HG03469 (cell line): ENCODE data around the gene SEPTIN11.
"Not testable (repeated sequence)": the region's sequence is repeated elsewhere in the genome, so short reads cannot be mapped to it uniquely, and the experiment has no call there.

Experiments used
- ATAC-seq: cut with Tn5 transposase; IDR thresholded peaks from one replicate; pipeline ENCODE4 v1.9.1; 2021; ENCODE audit warnings: mild to moderate bottlenecking, moderate library complexity, moderate number of reproducible peaks; ENCODE audit not compliant: unreplicated experiment

The SEPTIN11 gene

DNA sequence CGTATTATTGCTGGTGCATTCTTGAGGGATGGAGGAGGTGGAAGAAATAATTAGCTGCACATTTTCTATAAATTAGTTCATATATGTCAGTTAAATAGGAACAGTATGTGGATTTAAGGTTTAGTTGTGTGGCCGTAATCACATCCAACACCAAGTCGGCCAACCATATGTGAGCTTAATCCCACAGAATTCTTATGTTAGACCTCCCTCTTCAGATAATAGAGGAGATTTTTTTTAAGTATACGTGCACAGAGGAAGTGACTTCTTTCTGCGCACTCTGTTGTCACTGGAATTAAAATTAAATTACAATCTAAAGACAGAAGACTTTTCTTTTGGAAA lies 2.1 kb downstream of the SEPTIN11 start:
- no peak for ATAC-seq

DNA sequence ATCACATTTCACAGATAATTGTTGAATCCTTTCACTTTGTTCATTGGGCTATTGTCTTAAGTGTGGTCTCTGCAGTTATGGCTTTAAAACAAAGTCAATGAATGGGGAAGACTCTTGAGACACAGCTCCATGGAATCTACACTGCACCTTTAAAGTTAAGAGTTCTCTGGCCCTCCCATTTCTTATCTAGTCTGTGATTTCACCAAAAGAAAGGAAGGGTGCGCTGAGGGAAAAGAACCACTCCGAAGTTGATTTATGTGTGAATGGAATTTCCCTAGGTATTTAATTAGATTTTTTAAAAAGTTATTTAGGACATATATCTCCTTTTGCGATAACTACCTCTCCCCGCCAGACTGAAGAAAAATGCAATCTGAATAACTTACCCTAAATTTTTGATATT lies 2.5 kb downstream of the SEPTIN11 start:
- no peak for ATAC-seq

DNA sequence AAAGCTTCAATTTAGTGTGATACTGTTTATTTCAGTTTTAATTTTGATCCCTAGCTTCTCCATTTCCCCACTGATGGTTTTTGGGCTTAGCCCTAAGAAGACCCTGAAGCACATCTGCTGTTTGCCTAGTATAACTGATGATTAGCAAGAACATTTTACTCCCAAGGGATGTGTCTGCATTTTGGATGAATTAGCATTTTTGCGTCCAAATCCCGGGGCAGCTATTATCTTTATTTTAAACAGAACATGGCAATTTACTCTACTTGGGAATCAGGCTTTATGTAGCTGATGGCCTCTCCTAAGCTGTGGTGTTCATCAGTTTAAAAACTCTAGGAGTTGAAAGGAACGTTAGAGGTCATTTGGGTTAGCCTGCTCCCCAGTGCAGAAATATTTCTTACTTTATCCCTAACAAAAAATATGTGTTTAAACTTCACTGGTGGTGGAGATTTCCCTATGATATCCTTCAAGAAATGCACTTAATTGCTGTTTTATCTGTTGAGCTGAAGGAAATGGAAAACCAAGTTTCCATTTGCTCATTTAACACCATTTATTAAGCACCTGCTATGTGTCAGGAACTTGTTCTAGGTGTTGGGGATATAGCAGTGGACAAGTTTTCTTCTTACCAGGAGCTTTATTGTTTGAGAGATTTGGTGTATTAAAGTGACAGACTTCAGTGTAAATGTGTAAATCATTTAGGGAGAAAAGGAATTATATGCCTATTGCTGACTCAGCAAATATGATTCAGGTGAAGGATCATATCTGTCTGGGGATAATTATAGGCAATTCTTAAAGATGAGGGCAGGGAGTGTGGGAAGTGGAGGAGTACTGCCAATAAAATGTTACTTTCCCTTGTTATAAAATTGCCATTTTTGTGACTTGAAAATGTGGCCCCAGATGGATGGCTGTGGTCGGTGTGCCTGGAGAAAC lies 3.4 kb downstream of the SEPTIN11 start:
- no peak for ATAC-seq

DNA sequence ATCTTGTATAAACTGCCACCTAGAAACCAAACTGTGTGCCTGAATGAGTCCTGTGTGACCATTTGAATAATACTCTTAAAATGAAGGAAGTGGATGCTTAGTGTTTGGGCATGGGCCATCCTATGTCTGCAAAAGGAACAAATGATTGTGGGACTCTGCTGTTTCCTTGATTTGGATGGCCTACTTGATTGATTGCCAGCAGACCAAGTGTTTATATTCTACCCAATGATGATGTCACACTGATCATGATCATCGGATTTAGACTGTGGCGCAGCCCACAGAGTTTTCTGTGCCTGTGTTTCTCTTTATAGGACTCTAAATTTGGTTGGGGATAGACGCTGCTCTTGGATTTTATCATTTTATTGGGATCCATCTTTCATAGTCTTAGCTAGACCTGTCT lies 4.4 kb downstream of the SEPTIN11 start:
- no peak for ATAC-seq

DNA sequence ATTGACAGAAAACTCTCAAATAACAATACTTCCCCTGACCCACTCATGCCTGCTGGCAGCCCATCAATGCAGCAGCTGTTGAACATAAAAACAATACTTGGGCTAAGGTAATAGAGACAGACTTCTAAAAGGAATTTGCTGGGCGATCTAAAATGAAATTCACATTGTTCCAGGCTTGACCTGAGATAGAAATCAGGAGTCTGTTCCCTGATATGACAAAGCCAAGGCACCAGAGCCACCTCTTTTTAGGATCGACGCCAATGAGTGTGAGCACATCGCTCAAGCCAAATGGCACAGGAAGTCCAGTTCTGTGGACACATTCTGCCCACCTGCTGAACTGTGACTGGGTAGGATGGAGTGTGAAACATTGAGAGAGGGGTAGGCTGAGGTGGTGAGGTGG lies 4.9 kb downstream of the SEPTIN11 start:
- no peak for ATAC-seq

DNA sequence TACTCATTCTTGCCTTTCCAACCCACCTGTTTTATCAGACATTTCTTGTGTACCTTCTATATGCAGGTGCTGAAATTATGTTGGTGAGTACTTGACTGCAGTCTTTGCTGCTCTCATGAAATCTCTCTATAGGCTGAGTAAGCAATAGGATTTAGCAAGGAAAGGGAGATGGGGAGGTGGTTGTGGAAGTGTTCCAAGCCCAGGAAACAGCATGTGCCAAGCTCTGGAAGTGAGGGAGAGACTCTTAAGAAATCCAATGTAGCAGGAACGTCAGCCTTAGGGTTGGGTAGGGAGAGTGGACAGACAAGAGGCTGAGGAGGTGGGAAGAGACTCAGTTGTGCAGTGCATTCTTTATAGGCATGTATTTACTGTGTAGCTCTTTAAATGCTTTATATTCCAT lies 5.6 kb downstream of the SEPTIN11 start:
- ATAC-seq = no peak

DNA sequence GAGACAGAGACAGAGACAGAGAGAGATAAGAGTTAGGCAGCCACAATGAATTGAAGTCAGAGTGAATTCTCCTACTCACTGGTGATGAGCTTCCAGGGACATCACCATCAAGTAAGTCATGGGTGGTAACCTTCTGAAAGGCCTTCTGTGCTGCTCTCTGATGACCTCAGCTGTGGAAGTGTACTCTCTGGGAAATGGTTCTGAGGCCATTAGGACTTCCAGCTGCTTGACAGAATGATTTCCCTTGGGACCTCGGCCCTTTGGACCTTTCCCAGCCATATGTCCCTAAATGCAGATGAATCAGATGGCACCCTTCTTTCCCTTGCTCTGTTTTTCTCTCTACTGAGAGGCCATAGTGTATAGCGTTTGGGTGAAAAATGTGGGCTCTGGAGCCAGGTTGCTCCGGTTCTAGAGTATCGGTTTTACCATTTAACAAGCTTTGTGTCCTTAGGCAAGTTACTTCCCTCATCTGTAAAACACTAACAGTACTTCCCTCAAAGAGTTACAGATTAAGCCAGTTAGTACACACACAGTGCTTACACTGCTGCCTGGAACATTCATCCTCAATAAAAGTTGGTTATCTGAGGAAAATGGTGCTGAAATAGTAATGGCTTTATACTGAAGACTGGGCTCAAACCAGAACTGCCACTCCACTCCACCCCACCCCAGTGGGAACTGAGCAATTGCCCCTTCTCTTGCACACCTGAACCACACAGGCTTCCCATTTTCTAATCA lies 7.6 kb downstream of the SEPTIN11 start:
- no peak for ATAC-seq

DNA sequence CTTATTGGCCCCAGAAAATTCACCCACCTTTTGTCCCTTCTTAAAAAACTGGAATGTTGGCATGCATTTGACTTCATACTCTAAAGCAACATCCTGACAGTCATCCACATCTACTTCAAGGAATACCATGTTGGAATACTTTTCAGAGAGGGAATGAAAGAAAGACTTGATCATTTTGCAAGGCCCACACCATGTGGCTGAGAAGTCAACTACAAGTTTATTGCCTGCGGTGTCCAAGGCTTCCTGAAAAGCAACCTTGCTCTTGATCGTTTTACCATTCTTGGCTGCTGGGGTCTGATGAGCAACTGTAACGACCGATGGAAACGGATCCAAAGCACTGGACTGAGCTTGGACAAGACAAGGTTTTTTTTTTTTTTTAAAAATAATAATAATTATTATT lies 9.3 kb downstream of the SEPTIN11 start:
- no peak for ATAC-seq

DNA sequence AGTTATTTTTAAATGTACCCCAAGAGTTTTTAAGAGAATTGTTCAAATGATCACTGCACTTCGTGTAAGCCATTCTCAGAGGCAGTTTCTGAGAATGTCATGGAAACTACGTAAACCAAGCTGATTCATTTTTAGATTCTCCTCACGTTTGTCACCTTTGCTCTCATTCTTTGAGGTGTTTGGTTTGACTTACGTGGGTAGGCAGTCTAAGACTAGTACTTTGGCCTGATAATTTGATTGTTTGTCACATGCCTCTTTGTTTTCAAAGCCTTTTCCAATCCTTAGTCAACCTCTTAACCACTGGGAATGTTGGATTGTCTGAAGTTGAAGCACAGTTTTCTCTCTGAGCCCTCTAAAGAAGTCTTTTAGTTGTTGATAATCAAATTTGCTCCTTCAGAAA lies 10.5 kb downstream of the SEPTIN11 start:
- ATAC-seq = peak; percentile 66

DNA sequence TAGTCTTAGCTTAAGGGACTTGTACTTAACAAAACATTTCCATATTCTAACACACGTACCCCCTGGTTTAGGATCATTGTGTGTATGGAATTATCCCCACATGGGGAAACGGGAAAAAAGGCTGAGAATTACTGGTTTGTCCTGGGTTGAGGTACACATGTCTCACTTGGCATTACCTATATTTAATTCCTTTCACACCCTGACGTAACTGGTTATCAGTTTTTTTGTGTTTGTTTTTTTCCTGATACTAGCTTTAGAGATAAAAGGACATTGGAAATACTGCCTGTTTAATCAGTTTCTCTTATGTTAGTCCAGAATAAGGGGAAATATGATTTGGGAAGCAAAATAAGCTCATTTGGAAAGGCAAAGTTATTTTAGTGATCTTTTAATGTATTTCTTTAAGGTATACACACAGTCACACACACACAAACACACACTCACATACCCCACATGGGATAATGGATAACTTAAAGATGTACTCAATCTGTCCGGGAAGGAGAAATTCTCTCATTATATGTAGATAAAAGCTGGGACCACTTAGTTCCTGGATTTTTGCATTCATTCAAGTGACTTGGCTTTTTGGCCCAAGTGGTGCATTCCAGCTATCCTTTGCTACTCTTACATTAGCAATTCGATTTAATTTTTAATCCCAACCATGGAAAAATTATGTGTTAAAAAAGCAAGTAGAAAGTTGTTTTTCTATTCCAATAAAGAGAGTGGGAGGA lies 13.0 kb downstream of the SEPTIN11 start:
- ATAC-seq = no peak

DNA sequence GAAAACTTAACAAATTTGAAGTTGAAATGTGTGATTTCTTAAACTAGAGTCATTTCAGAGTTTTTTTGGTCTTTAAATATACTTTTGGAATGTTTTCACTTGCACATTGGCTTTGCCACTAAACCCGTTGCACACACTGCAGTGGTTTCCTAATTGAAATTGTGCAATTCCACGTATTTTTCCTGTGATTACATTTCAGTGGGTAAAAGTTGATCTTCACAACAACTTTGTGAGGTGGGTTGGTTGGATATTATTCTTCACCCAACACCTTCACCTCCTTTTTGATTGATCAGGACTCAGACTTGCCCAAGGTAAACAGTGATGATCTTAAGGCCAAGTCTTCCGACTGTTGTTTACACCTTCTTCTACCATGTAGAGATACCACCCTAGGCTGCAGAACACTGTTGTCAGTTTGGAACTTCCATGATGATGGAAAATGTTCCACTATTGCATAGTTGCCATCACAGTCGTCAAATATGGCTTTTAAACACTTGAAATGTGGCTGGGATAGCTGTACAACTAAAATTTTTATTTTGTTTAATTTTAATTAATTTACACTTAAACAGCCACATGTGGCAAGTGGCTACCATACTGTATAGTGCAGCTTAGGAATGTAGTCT lies 13.7 kb downstream of the SEPTIN11 start:
- ATAC-seq = no peak

DNA sequence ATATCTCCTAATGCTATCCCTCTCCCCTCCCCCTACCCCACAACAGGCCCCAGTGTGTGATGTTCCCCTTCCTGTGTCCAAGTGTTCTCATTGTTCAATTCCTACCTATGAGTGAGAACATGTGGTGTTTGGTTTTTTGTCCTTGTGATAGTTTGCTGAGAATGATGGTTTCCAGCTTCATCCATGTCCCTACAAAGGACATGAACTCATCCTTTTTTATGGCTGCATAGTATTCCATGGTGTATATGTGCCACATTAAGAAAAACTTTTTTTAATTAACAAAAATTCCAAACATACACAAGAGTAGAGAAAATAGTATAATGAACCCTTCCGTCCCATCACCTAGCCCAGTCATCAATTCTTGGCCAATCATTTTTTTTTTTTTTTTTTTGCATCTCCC lies 14.4 kb downstream of the SEPTIN11 start:
- not testable (repeated sequence) for ATAC-seq

DNA sequence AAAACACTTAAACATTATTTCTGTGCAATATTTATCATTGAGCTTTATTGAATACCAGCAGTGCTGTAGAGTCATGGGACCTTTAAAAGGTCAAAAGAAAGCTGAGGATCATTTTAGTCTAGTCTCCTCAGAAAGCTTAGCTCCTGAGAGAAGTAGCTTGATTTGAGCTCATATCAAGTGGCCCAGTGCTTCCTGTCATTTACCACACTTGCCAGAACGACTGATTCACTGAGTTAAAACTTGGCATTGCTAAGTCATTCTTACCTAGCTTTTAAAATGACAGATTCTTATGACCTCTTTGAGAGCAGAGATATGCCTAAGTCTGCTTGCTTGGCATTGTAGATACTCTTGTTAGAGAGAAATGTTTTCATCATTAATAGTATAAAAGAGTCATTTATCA lies 15.2 kb downstream of the SEPTIN11 start:
- no peak for ATAC-seq

DNA sequence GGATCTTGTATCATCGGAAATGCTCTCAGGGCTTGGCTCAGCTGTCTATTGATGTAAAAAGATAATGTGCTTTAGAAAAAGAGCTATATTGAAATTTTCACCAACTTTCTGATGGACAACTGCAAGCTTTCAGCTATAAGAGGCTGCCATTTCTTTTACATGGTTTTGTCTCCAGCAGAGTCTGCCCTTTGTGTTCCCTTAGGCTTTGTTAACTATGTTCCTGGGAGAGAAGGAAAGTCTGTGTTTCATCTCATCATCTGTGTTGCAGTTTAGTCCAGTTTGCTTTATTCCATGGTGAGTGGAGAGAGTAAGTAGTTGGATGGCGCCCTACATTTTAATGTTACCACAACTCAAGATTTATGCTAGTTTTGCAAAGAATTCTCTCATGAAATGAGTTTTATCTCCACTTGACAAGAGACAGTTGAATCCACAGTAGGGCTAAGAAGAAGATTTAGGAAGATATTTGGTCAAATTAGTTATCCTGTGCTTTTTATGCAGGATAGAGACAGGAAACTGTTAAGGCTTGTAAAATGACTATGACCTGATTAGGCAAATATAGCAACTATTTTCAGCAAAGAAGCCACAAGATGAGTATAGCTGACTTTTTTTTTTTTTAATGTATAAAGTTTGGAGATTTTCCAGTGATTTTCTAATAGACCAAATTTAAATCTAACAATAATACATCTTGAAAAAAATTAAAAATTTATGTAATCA lies 16.5 kb downstream of the SEPTIN11 start:
- ATAC-seq = no peak

DNA sequence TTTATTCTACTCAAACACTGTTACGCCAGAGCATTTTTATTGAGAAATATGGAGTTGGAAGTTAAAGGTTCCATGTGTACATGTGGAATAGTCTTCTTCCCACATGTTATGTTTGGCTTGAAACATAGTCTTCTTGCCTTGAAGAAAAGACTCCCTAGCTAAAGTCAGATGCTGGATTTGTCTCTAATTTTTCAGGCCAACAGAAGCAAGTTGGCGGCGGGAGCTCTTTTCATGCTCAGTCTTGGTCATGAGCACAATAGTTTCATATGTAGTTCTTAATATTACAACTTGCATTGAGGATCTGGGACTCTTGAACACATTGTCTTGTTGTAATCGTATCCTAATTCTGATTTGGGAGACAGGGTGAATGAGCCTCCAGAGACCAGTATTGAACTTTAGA lies 19.4 kb downstream of the SEPTIN11 start:
- no peak for ATAC-seq

DNA sequence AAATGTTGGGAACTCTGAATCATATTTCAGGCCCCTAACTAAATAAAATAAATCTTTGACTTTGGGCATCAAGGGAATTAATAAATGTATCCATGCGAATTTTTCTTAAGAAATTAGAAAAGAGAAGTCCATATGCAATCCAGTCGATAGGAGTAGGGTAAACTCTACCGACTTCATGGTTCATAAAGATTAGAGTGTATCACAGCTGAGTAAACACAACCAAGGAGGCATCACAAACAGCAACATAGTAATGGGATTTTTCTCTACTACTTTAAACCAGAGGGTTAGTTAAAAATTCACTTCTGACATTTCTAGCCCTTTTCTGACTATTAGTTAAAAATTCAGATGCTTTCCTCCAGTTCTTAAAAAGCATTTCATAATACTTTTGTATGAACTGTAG lies 19.9 kb downstream of the SEPTIN11 start:
- ATAC-seq = no peak

DNA sequence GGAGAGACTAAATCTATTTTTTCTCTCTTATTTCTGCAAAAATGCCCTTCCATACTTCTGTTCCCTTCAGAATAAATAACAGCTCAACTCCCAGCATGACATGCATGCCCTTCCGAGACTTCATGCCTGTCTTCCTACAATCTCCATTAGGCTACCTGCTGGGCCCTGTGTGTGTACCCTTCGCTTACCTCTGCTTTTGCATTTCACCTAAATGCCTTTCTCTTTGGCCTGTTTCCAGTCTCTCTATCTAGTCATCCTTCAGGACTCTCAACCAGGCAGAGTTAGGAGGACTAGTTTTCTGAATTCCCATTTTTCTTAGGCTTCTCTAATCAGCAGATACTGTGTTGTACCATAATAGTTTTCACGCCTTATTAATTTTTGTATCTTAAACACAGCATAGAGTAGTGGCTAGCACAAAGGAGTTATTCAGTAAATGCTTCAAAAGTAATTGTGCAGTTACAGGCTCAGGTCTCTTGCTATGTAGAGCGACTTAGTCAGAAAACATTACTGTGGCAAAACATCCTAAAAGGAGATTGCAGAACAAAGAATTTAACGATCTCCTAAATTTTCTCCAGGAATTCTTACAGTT lies 20.5 kb downstream of the SEPTIN11 start:
- no peak for ATAC-seq

DNA sequence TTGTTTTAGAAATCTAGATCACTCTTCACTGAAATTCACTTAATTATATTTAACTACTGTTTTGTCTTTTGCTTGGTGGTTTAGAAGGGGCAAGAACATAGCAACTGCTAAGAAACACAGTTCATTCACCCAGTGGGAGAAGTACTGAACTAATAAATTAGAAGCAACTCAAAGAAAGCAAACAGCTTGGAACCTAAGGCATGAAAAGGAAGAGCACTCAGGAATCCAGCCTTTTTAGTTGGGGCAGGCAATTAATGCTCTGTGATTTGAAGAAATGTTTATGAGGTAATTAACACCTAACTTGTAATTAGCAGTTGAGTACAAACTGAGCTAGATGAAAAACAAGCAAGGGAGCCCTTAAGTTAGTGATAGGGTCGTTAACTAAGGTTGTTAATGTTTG lies 22.8 kb downstream of the SEPTIN11 start:
- no peak for ATAC-seq

DNA sequence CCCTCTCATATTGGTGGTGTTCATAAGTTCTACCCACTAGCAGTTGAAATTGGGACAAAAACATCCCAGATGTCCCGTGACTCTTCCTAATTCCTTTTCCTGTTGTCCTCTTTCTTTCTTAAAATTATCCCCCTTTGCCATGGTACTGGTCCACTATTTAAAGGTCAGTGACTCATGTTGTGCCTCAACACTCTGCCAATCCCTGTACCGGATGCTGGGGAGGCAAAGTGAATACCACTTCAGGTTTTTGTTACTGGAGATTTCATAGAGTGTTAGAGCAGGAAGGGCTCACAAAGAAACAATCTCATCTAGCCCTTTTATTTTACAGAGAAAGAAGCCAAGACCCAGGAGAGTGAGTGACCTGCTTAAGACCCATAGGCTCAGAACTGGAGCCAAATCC lies 24.6 kb downstream of the SEPTIN11 start:
- ATAC-seq = no peak

DNA sequence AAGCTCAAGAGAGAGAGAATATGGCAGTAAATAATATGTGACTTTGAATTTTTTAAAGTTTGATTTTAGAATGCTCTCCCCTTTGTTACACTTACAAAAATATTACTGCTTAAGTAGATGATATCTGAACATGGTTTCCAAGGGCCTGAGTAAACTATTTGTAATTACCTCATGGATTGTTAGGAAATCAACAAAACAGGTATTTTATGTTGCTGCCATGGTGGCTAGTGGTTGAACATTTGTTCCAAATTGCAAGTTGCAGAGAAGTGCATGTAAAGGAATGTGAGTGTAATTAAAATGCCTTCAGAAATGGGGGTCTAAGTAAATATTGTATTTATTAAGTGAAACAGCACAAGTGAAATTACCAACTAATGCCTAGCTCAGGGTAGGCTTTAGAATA lies 27.6 kb downstream of the SEPTIN11 start:
- ATAC-seq = no peak
